ENCODE results near the gene NHLRC4. TPM values are rescaled to one million over a fixed set of nuclear protein-coding genes. Genes with fewer than 3 reads are reported as not detected.

The NHLRC4 gene
- total RNA-seq, 3 donors from 2014 or later = 0.26 to 0.82 (median 0.36) TPM

DNA sequence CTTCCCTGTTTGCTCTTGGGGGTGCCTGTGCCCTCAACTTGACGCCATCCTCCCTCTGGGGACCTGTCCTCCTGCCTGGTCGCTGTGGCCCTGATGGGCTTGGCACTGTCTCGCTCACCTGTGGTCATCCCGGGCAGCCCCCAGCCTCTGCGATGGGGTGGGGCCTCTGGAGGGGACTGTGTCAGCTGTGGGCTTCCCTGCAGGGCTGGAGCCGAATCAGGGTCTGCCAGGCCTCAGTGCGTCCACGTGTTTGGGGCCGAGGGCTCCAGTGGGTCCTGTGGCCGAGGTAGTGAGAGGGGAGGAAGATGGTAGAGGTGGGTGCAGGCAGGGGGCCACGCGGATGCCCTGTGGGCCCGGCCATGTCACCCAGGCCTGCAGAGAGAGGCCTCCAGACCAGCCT, 11.0 kb downstream of the NHLRC4 start:
- TF ChIP-seq, protein P1, sequence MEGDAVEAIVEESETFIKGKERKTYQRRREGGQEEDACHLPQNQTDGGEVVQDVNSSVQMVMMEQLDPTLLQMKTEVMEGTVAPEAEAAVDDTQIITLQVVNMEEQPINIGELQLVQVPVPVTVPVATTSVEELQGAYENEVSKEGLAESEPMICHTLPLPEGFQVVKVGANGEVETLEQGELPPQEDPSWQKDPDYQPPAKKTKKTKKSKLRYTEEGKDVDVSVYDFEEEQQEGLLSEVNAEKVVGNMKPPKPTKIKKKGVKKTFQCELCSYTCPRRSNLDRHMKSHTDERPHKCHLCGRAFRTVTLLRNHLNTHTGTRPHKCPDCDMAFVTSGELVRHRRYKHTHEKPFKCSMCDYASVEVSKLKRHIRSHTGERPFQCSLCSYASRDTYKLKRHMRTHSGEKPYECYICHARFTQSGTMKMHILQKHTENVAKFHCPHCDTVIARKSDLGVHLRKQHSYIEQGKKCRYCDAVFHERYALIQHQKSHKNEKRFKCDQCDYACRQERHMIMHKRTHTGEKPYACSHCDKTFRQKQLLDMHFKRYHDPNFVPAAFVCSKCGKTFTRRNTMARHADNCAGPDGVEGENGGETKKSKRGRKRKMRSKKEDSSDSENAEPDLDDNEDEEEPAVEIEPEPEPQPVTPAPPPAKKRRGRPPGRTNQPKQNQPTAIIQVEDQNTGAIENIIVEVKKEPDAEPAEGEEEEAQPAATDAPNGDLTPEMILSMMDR (IDR thresholded peaks at IDR 0.05) = no peak
- no peaks in the 10 kb centered on the region for H3K4me1 ChIP-seq (ENCODE audit: low read depth)
- no peaks in the 10 kb centered on the region for H3K36me3 ChIP-seq (ENCODE audit: low read depth)
- no peaks in the 10 kb centered on the region for H3K9me3 ChIP-seq
- no peak for ATAC-seq
- DNase-seq = no peak
- intact Hi-C loops (cut with DNase I, micrococcal nuclease) = loop anchor here (10.0 kb wide), 1 partner anchor 87 kb away; the partner anchor contains the start of gene RHOT2 (in 2 of the 2)
- no peak overlapping the region for H3K4me3 ChIP-seq

- no peaks in the 10 kb centered on the region for H3K9me3 ChIP-seq
- TF ChIP-seq, protein P1 (IDR thresholded peaks at IDR 0.05) = no peak
- intact Hi-C loops (cut with DNase I, micrococcal nuclease) = loop anchor here (10.0 kb wide), 1 partner anchor 86 kb away; the partner anchor contains the start of gene RHOT2 (in 2 of the 2)
- H3K4me1 ChIP-seq (ENCODE audit: low read depth) = no peaks in the 10 kb centered on the region
- DNase-seq (no peak), ATAC-seq (peak; percentile 3)
- H3K36me3 ChIP-seq (ENCODE audit: low read depth) = no peaks in the 10 kb centered on the region
- no peak overlapping the region for H3K4me3 ChIP-seq
These were observed 11.5 kb downstream of the NHLRC4 start for GRCh38 chr16:578232-578869.

DNA sequence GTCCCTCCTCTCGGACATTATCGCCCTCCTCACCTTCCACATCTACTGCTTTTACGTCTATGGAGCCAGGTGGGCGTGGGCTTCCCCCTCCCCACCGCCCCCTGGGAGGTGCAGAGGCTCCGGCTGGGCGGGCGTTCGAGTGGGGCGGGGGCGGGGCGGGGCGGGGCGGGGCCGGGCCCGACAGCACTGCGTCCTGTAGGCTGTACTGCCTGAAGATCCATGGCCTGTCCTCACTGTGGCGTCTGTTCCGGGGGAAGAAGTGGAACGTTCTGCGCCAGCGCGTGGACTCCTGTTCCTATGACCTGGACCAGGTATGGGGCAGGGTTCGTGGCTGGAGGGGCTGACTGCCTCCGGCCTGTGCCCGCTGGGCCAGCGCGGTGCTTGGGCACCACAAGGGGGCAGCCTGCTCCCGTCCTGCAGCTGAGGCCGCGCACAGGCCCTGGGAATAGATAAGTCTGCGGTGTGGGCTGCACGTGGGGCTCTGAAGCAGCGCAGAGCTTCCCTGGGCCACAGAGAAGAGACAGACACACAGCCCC, 12.1 kb downstream of the NHLRC4 start:
- TF ChIP-seq, protein P1 (IDR thresholded peaks at IDR 0.05) = peak; percentile 81
- DNase-seq = peak in 2 of 3 donors; percentile 81 to 87
- H3K9me3 ChIP-seq = no peaks in the 10 kb centered on the region
- peak; percentile 93 for ATAC-seq
- H3K36me3 ChIP-seq (ENCODE audit: low read depth) = no peaks in the 10 kb centered on the region
- no peak overlapping the region for H3K4me3 ChIP-seq
- no peaks in the 10 kb centered on the region for H3K4me1 ChIP-seq (ENCODE audit: low read depth)
- intact Hi-C loops (cut with DNase I, micrococcal nuclease) = loop anchor here (10.0 kb wide), 1 partner anchor 86 kb away; the partner anchor contains the start of gene RHOT2 (in 2 of the 2)

- no peak overlapping the region for H3K4me3 ChIP-seq
- TF ChIP-seq, protein P1 (IDR thresholded peaks at IDR 0.05) = no peak
- no peaks in the 10 kb centered on the region for H3K4me1 ChIP-seq (ENCODE audit: low read depth)
- no peaks in the 10 kb centered on the region for H3K9me3 ChIP-seq
- no peaks in the 10 kb centered on the region for H3K36me3 ChIP-seq (ENCODE audit: low read depth)
- DNase-seq = no peak
- intact Hi-C loops (cut with DNase I, micrococcal nuclease) = no loop called here
- no peak for ATAC-seq
These were observed 13.5 kb downstream of the NHLRC4 start for GRCh38 chr16:580141-580945.

DNA sequence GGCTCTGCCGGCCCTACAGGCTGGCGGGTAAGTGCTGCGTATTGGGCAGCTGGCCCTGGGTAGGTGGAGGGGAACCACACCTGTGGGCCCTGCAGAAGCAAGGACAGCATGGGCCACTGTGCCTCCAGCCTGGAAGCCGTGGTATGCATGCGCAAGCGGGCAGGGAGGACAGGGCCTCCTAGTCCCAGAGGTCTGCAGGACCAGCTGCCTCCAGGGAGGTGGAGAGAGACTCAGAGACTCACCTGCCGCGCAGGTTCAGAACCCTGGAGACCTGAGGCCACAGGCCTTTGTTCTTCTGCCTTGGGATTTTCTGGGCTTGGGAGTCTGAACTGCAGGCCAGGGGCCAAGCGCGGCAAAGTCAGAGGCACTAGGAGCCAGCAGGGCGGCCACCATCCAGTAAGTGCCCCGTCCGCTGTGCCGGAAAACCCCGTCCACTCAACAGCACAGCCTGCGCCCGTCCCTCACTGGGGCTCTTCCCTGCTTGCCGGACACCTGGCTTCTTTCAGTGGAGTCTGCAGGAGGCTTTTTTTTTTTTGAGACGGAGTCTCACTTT, 14.2 kb downstream of the NHLRC4 start:
- DNase-seq = no peak
- no peak overlapping the region for H3K4me3 ChIP-seq
- TF ChIP-seq, protein P1 (IDR thresholded peaks at IDR 0.05) = no peak
- H3K36me3 ChIP-seq (ENCODE audit: low read depth) = no peaks in the 10 kb centered on the region
- no peaks in the 10 kb centered on the region for H3K4me1 ChIP-seq (ENCODE audit: low read depth)
- H3K9me3 ChIP-seq = no peaks in the 10 kb centered on the region
- intact Hi-C loops (cut with DNase I, micrococcal nuclease) = no loop called here
- ATAC-seq = no peak
